ENCODE data around the gene GZF1. TPM values are rescaled to one million over a fixed set of nuclear protein-coding genes. Genes with fewer than 3 reads are reported as not detected.

The GZF1 gene
- total and polyA plus RNA-seq, 4 donors, result 5.3 to 17.8 (median 14.6) TPM

DNA sequence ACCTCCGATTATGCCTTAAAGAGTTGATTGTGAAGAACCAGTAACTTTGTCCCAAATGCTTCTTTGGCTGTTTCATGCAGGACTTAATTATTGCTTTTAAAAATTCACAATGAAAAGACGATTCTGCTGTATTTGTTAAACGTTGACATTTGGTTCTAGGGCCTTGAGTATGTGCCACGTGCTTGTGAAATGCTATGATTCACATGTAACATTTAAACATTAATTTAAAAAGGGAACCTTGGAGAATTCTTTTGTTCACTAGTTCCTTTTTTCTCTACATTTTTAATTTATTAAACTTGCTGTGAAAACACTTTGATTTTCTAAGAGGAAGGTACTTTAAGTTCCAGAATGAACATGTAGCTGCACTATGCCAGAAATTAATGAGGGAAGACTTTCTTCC lies 9.5 kb downstream of the GZF1 start:
- DNase-seq (no peak), ATAC-seq (ENCODE audit: insufficient read depth, low FRiP score) (no peak)
- Histone ChIP-seq H3K27ac (ENCODE audit: low read depth in 1 of 2, low read length in 1 of 2) (no peak overlapping the region), H3K4me3 (no peak overlapping the region), H3K4me1 (ENCODE audit: control insufficient read depth in 5 of 5, insufficient read depth in 5 of 5, low read length in 5 of 5) (peaks cover 0 to 9% (median 3%) of the 10 kb centered on the region in 5 donors), H3K9me3 (ENCODE audit: control insufficient read depth in 4 of 4, insufficient read depth in 3 of 4, low read length in 3 of 4) (peaks cover 0 to 2% (median 0%) of the 10 kb centered on the region in 4 donors), H3K27me3 (ENCODE audit: control insufficient read depth in 3 of 3, insufficient read depth in 3 of 3, low read length in 2 of 3) (no peaks in the 10 kb centered on the region), H3K36me3 (ENCODE audit: control insufficient read depth in 4 of 4, insufficient read depth in 4 of 4, low read length in 4 of 4) (peaks cover 28 to 40% (median 33%) of the 10 kb centered on the region in 4 donors), H3K9ac (ENCODE audit: insufficient read depth in 1 of 2, low read length in 2 of 2) (no peak overlapping the region)
- WGBS, 2 donors, result 54 to 62% methylated on average over 4 of the region's 4 CpGs
- no peak for TF ChIP-seq CTCF (IDR thresholded peaks at IDR 0.05; ENCODE audit: control extremely low read depth, extremely low read depth)

GRCh38 chr20:23374441-23374840 lies 12.5 kb downstream of the GZF1 start:
- TF ChIP-seq CTCF (IDR thresholded peaks at IDR 0.05; ENCODE audit: control extremely low read depth, extremely low read depth), result no peak
- Histone ChIP-seq H3K27me3 (ENCODE audit: control insufficient read depth in 3 of 3, insufficient read depth in 3 of 3, low read length in 2 of 3) (no peaks in the 10 kb centered on the region), H3K36me3 (ENCODE audit: control insufficient read depth in 4 of 4, insufficient read depth in 4 of 4, low read length in 4 of 4) (peaks cover 28 to 45% (median 35%) of the 10 kb centered on the region in 4 donors), H3K4me3 (no peak overlapping the region), H3K9ac (ENCODE audit: insufficient read depth in 1 of 2, low read length in 2 of 2) (no peak overlapping the region), H3K9me3 (ENCODE audit: control insufficient read depth in 4 of 4, insufficient read depth in 3 of 4, low read length in 3 of 4) (peaks cover 0 to 2% (median 0%) of the 10 kb centered on the region in 4 donors), H3K27ac (ENCODE audit: low read depth in 1 of 2, low read length in 1 of 2) (no peak overlapping the region), H3K4me1 (ENCODE audit: control insufficient read depth in 5 of 5, insufficient read depth in 5 of 5, low read length in 5 of 5) (peaks cover 0 to 6% (median 0%) of the 10 kb centered on the region in 5 donors)
- DNase-seq (no peak), ATAC-seq (ENCODE audit: insufficient read depth, low FRiP score) (no peak)
- WGBS, 2 donors, result 92 to 94% methylated on average over 5 of the region's 5 CpGs

- no peak overlapping the region for H3K27ac ChIP-seq (ENCODE audit: low read depth in 1 of 2, low read length in 1 of 2)
- DNase-seq (no peak), ATAC-seq (ENCODE audit: insufficient read depth, low FRiP score) (no peak)
- no peaks in the 10 kb centered on the region for H3K27me3 ChIP-seq (ENCODE audit: control insufficient read depth in 3 of 3, insufficient read depth in 3 of 3, low read length in 2 of 3)
- no peak overlapping the region for H3K9ac ChIP-seq (ENCODE audit: insufficient read depth in 1 of 2, low read length in 2 of 2)
- 88 to 91% methylated on average over 5 of the region's 5 CpGs for WGBS, 2 donors
- no peak for TF ChIP-seq CTCF (IDR thresholded peaks at IDR 0.05; ENCODE audit: control extremely low read depth, extremely low read depth)
- peaks cover 21 to 41% (median 25%) of the 10 kb centered on the region in 4 donors for H3K36me3 ChIP-seq (ENCODE audit: control insufficient read depth in 4 of 4, insufficient read depth in 4 of 4, low read length in 4 of 4)
- H3K4me1 ChIP-seq (ENCODE audit: control insufficient read depth in 5 of 5, insufficient read depth in 5 of 5, low read length in 5 of 5), result peaks cover 0 to 6% (median 0%) of the 10 kb centered on the region in 5 donors
- H3K4me3 ChIP-seq, result no peak overlapping the region
- peaks cover 0 to 2% (median 0%) of the 10 kb centered on the region in 4 donors for H3K9me3 ChIP-seq (ENCODE audit: control insufficient read depth in 4 of 4, insufficient read depth in 3 of 4, low read length in 3 of 4)
Measured at GRCh38 chr20:23375827-23376226, 13.8 kb downstream of the GZF1 start.

- H3K4me1 ChIP-seq (ENCODE audit: control insufficient read depth in 5 of 5, insufficient read depth in 5 of 5, low read length in 5 of 5), result peaks cover 0 to 6% (median 0%) of the 10 kb centered on the region in 5 donors
- no peak overlapping the region for H3K9ac ChIP-seq (ENCODE audit: insufficient read depth in 1 of 2, low read length in 2 of 2)
- peaks cover 0 to 2% (median 0%) of the 10 kb centered on the region in 4 donors for H3K9me3 ChIP-seq (ENCODE audit: control insufficient read depth in 4 of 4, insufficient read depth in 3 of 4, low read length in 3 of 4)
- H3K4me3 ChIP-seq, result no peak overlapping the region
- H3K27me3 ChIP-seq (ENCODE audit: control insufficient read depth in 3 of 3, insufficient read depth in 3 of 3, low read length in 2 of 3), result no peaks in the 10 kb centered on the region
- peaks cover 13 to 31% (median 18%) of the 10 kb centered on the region in 4 donors for H3K36me3 ChIP-seq (ENCODE audit: control insufficient read depth in 4 of 4, insufficient read depth in 4 of 4, low read length in 4 of 4)
- H3K27ac ChIP-seq (ENCODE audit: low read depth in 1 of 2, low read length in 1 of 2), result no peak overlapping the region
- no peak for TF ChIP-seq CTCF (IDR thresholded peaks at IDR 0.05; ENCODE audit: control extremely low read depth, extremely low read depth)
- no peak for ATAC-seq (ENCODE audit: insufficient read depth, low FRiP score)
- DNase-seq, result no peak
Measured at GRCh38 chr20:23379772-23380171, 17.8 kb downstream of the GZF1 start.

All from lung (tissue), 12 donors.